Activated B cell treated with CpG ODN at 0.5 μM for 24 hours (primary cell): ENCODE measurements around the gene SYNPR. TPM values are rescaled to one million over a fixed set of nuclear protein-coding genes. Genes with fewer than 3 reads are reported as not detected.

Experiments used
- ATAC-seq: fragments of 200-7000 bp; cut with Tn5 transposase; one replicate; pipeline ENCODE4 v1.10.0; 2021; ENCODE audit warnings: low read depth, mild to moderate bottlenecking, moderate library complexity
- CTCF ChIA-PET: fragments of 350-600 bp; sonication (Branson Sonifier 250); formaldehyde crosslinking; loops from one replicate; lab custom pipeline; 2021; ENCODE audit warnings: antibody characterized with exemption; lab: Charles Lee
- POLR2A ChIA-PET: fragments of 350-600 bp; sonication (Branson Sonifier 250); formaldehyde crosslinking; loops from one replicate; lab custom pipeline; 2021; ENCODE audit warnings: antibody characterized with exemption; lab: Charles Lee
- DNase-seq: peaks from one replicate; pipeline ENCODE4 v3.0.0; 2022
- H3K27ac Mint-ChIP-seq: one replicate; pipeline ENCODE4 v1.8.0; 2020; ENCODE audit warnings: mixed read lengths
- H3K27me3 Mint-ChIP-seq: one replicate; pipeline ENCODE4 v1.8.0; 2021; ENCODE audit warnings: mixed read lengths
- H3K36me3 Mint-ChIP-seq: one replicate; pipeline ENCODE4 v1.8.0; 2021; ENCODE audit warnings: low read depth, mixed read lengths
- H3K4me1 Mint-ChIP-seq: one replicate; pipeline ENCODE4 v1.8.0; 2021; ENCODE audit warnings: mixed read lengths
- H3K4me3 Mint-ChIP-seq: one replicate; pipeline ENCODE4 v1.8.0; 2020; ENCODE audit warnings: mild to moderate bottlenecking, mixed read lengths
- H3K9me3 Mint-ChIP-seq: one replicate; pipeline ENCODE4 v1.8.0; 2020; ENCODE audit warnings: mixed read lengths
- CTCF ChIP-seq: fragments of 200-600 bp; IDR thresholded peaks from one replicate; pipeline ENCODE4 v1.8.0; 2022; ENCODE audit warnings: antibody characterized with exemption, mild to moderate bottlenecking
- intact Hi-C: fragments of 100-400 bp; cut with micrococcal nuclease; formaldehyde crosslinking; loops from one replicate; pipeline ENCODE4 v1.15.1; 2024
- total RNA-seq: library from RNA; stranded (reverse); gene quantifications from 2 replicates; pipeline ENCODE4 v1.2.3, GENCODE V29; 2022

SYNPR gene
- total RNA-seq, 1 donor from 2014 or later, result not detected

GRCh38 chr3:63462732-63463131 lies 184.6 kb downstream of the SYNPR start:
- ChIA-PET CTCF (no interaction called here), POLR2A (no interaction called here)
- Mint-ChIP-seq H3K9me3 (peaks cover 9% of the 10 kb centered on the region), H3K4me3 (no peak overlapping the region), H3K4me1 (no peaks in the 10 kb centered on the region), H3K27me3 (no peaks in the 10 kb centered on the region), H3K27ac (no peak overlapping the region), H3K36me3 (no peaks in the 10 kb centered on the region)
- no peak for DNase-seq
- intact Hi-C loops, result no loop called here
- TF ChIP-seq CTCF, result no peak
- ATAC-seq, result no peak

GRCh38 chr3:63467392-63467791 lies 189.3 kb downstream of the SYNPR start:
- no peak for DNase-seq
- Mint-ChIP-seq H3K36me3 (no peaks in the 10 kb centered on the region), H3K27ac (no peak overlapping the region), H3K27me3 (no peaks in the 10 kb centered on the region), H3K9me3 (peaks cover 9% of the 10 kb centered on the region), H3K4me1 (no peaks in the 10 kb centered on the region), H3K4me3 (no peak overlapping the region)
- CTCF ChIA-PET, result no interaction called here
- POLR2A ChIA-PET, result no interaction called here
- no peak for ATAC-seq
- intact Hi-C loops, result no loop called here
- TF ChIP-seq CTCF, result no peak

DNA sequence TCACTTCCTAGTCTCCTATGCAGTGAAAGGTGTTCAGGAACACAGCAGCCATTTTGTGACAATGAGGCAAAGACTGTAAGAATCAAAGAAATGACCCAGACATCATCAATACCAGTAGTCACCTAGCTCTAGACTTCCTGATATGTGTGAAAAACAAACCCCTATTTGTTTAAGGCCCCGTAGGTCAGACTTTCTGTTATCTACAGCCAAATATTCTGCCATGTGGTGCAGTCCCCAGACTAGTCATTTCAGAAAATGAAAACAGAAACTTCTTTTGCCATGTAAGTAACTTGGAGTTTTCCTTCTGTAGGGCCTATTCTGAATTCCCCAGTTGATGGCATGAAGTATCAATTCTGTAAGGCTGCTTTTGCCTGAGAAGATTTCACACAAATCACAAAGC lies 192.6 kb downstream of the SYNPR start:
- ATAC-seq (no peak), DNase-seq (no peak)
- CTCF ChIA-PET, result no interaction called here
- intact Hi-C loops, result no loop called here
- no peaks in the 10 kb centered on the region for H3K27me3 Mint-ChIP-seq
- POLR2A ChIA-PET, result no interaction called here
- H3K4me1 Mint-ChIP-seq, result no peaks in the 10 kb centered on the region
- TF ChIP-seq CTCF, result no peak
- H3K4me3 Mint-ChIP-seq, result no peak overlapping the region
- no peaks in the 10 kb centered on the region for H3K36me3 Mint-ChIP-seq
- no peak overlapping the region for H3K27ac Mint-ChIP-seq
- peaks cover 11% of the 10 kb centered on the region for H3K9me3 Mint-ChIP-seq

- H3K4me3 Mint-ChIP-seq, result no peak overlapping the region
- H3K4me1 Mint-ChIP-seq, result no peaks in the 10 kb centered on the region
- intact Hi-C loops, result no loop called here
- ATAC-seq (no peak), DNase-seq (no peak)
- no peak overlapping the region for H3K27ac Mint-ChIP-seq
- TF ChIP-seq CTCF, result no peak
- H3K9me3 Mint-ChIP-seq, result peaks cover 2% of the 10 kb centered on the region
- H3K36me3 Mint-ChIP-seq, result no peaks in the 10 kb centered on the region
- ChIA-PET CTCF (no interaction called here), POLR2A (no interaction called here)
- H3K27me3 Mint-ChIP-seq, result no peaks in the 10 kb centered on the region
Observed at GRCh38 chr3:63471781-63472180, 193.7 kb downstream of the SYNPR start.

- ChIA-PET POLR2A (no interaction called here), CTCF (no interaction called here)
- DNase-seq (no peak), ATAC-seq (no peak)
- intact Hi-C loops, result no loop called here
- peaks cover 2% of the 10 kb centered on the region for H3K9me3 Mint-ChIP-seq
- H3K27me3 Mint-ChIP-seq, result no peaks in the 10 kb centered on the region
- H3K27ac Mint-ChIP-seq, result no peak overlapping the region
- no peaks in the 10 kb centered on the region for H3K36me3 Mint-ChIP-seq
- no peaks in the 10 kb centered on the region for H3K4me1 Mint-ChIP-seq
- TF ChIP-seq CTCF, result no peak
- H3K4me3 Mint-ChIP-seq, result no peak overlapping the region
Observed at GRCh38 chr3:63473641-63474166, 195.6 kb downstream of the SYNPR start.
